ENCODE data around the gene EID3.

GRCh38 chr12:104307655-104308000 is 4.1 kb downstream of the EID3 start:
- TF ChIP-seq CTBP1 (IDR thresholded peaks at IDR 0.05; ENCODE audit: borderline replicate concordance) (no peak), TARDBP (IDR thresholded peaks at IDR 0.05) (no peak), FOXK2 (IDR thresholded peaks at IDR 0.05) (no peak), SP1 (IDR thresholded peaks at IDR 0.05) (no peak), NFRKB (IDR thresholded peaks at IDR 0.05) (no peak), ZNF384 (IDR thresholded peaks at IDR 0.05) (no peak), ARNT (IDR thresholded peaks at IDR 0.05) (no peak), BHLHE40 (IDR thresholded peaks at IDR 0.05; ENCODE audit: borderline replicate concordance) (no peak), FOXA1 (IDR thresholded peaks at IDR 0.05) (no peak), L3MBTL2 (conservative IDR thresholded peaks at IDR 0.05) (no peak), ELF4 (IDR thresholded peaks at IDR 0.05) (no peak)
